Hepatocyte (in vitro differentiated cells): Measurements from ENCODE around the gene MYH6.

Source experiments
- EZH2 ChIP-seq: fragments of 200-600 bp; sonication (generic); IDR thresholded peaks from 2 replicates; pipeline ENCODE4 v1.6.1; 2016; ENCODE audit warnings: antibody characterized with exemption, mild to moderate bottlenecking, borderline replicate concordance
- TF ChIP-seq, protein P1 (sequence below): fragments of 200-600 bp; sonication (generic); IDR thresholded peaks from 2 replicates; pipeline ENCODE4 v1.5.1; 2016; ENCODE audit warnings: antibody characterized with exemption, mild to moderate bottlenecking; ENCODE audit not compliant: poor library complexity

DNA sequence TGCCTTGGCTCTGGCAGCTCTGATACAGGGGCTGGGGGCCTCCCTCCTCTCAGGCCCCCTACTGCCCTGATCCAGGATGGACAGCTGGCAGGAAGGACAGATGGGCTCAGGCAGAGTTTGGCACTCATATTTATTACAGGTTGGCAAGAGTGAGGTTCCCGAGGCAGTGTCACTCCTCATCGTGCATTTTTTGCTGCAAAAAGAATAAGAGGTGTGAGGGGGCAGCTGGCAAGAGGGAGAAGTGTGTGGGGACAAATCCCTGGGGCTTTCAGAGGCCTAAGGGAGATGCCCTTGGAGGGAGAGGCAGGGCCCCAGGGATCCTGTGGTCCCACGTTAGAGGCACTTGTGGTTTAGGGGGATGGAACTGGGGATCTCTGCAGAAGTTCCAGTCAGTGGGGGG lies 26.2 kb downstream of the MYH6 start:
- TF ChIP-seq, protein P1, sequence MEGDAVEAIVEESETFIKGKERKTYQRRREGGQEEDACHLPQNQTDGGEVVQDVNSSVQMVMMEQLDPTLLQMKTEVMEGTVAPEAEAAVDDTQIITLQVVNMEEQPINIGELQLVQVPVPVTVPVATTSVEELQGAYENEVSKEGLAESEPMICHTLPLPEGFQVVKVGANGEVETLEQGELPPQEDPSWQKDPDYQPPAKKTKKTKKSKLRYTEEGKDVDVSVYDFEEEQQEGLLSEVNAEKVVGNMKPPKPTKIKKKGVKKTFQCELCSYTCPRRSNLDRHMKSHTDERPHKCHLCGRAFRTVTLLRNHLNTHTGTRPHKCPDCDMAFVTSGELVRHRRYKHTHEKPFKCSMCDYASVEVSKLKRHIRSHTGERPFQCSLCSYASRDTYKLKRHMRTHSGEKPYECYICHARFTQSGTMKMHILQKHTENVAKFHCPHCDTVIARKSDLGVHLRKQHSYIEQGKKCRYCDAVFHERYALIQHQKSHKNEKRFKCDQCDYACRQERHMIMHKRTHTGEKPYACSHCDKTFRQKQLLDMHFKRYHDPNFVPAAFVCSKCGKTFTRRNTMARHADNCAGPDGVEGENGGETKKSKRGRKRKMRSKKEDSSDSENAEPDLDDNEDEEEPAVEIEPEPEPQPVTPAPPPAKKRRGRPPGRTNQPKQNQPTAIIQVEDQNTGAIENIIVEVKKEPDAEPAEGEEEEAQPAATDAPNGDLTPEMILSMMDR = no peak
- no peak for TF ChIP-seq EZH2
